Endodermal cell (in vitro differentiated cells): Measurements from ENCODE around the gene MPP1. TPM values are rescaled to one million over a fixed set of nuclear protein-coding genes. Genes with fewer than 3 reads are reported as not detected.

ENCODE experiments used
- DNase-seq: peaks from one replicate; pipeline ENCODE4 v3.0.0-alpha.2; 2017
- H3K27ac ChIP-seq: 2 replicates; pipeline ENCODE4 v1.5.1; 2013; ENCODE audit warnings: mild to moderate bottlenecking, low read depth, low read length, moderate library complexity
- H3K27me3 ChIP-seq: 2 replicates; pipeline ENCODE4 v1.6.1; 2013; ENCODE audit warnings: mild to moderate bottlenecking, low read length, moderate library complexity; ENCODE audit not compliant: insufficient read depth, control insufficient read depth, poor library complexity, severe bottlenecking
- H3K36me3 ChIP-seq: 2 replicates; pipeline ENCODE4 v1.7.0; 2013; ENCODE audit warnings: mild to moderate bottlenecking, low read length, moderate library complexity; ENCODE audit not compliant: control insufficient read depth, insufficient read depth
- H3K4me1 ChIP-seq: one replicate; pipeline ENCODE4 v1.7.0; 2013; ENCODE audit warnings: low read length; ENCODE audit not compliant: control insufficient read depth, insufficient read depth
- H3K4me3 ChIP-seq: 2 replicates; pipeline ENCODE4 v1.5.1; 2013; ENCODE audit warnings: mild to moderate bottlenecking, low read length, moderate library complexity
- H3K9ac ChIP-seq: 2 replicates; pipeline ENCODE4 v1.6.1; 2013; ENCODE audit warnings: mild to moderate bottlenecking, low read length, moderate library complexity; ENCODE audit not compliant: poor library complexity, severe bottlenecking; ENCODE audit errors: extremely low read depth
- H3K9me3 ChIP-seq: 2 replicates; pipeline ENCODE4 v1.6.1; 2013; ENCODE audit warnings: mild to moderate bottlenecking, low read length, moderate library complexity; ENCODE audit not compliant: control insufficient read depth
- H3K27ac Mint-ChIP-seq: 2 replicates; pipeline ENCODE4 v1.8.0; 2020; ENCODE audit warnings: mixed read lengths
- H3K27me3 Mint-ChIP-seq: 2 replicates; pipeline ENCODE4 v1.8.0; 2021; ENCODE audit warnings: mild to moderate bottlenecking, mixed read lengths; ENCODE audit not compliant: insufficient read depth
- H3K36me3 Mint-ChIP-seq: 2 replicates; pipeline ENCODE4 v1.8.0; 2020; ENCODE audit warnings: low read depth, mixed read lengths
- H3K4me1 Mint-ChIP-seq: 2 replicates; pipeline ENCODE4 v1.8.0; 2020; ENCODE audit warnings: mixed read lengths
- H3K4me3 Mint-ChIP-seq: 2 replicates; pipeline ENCODE4 v1.8.0; 2020; ENCODE audit warnings: mild to moderate bottlenecking, moderate library complexity, mixed read lengths
- H3K9me3 Mint-ChIP-seq: 2 replicates; pipeline ENCODE4 v1.8.0; 2020; ENCODE audit warnings: mild to moderate bottlenecking, mixed read lengths
- CTCF ChIP-seq: fragments of 200-600 bp; sonication (generic); conservative IDR thresholded peaks from 2 replicates; pipeline ENCODE4 v1.5.0; 2021; ENCODE audit warnings: antibody characterized with exemption, mild to moderate bottlenecking
- WGBS, 2 experiments: methylation state at CpG; one replicate each; pipeline versions ENCODE4 v1.1.5 to v1.1.7; 2013; ENCODE audit warnings: missing lambda C conversion rate in 2 of 2, mixed read lengths in 1 of 2; ENCODE audit not compliant: insufficient coverage in 1 of 2, insufficient read length in 1 of 2; 5-methylcytosine and 5-hydroxymethylcytosine counted together
- total RNA-seq, 2 donors: library from RNA; stranded (reverse); fragmentation: NEBNext Ultra II Directional in 1 of 2; extraction: Animal tissue kit (Norgen Biotek cat#: 25700) in 1 of 2; gene quantifications; 2 replicates in 1 of 2; 3 replicates in 1 of 2; pipeline ENCODE4 v1.2.1, GENCODE V29; 2021

The MPP1 gene
- total RNA-seq, 2 donors from 2014 or later = 13.7 to 15.7 TPM

- peaks cover 47% of the 10 kb centered on the region for H3K27me3 ChIP-seq
- no peaks in the 10 kb centered on the region for H3K36me3 ChIP-seq
- H3K9ac ChIP-seq = no peak overlapping the region
- no peak for DNase-seq
- TF ChIP-seq CTCF = no peak
- peaks cover 51% of the 10 kb centered on the region for H3K9me3 Mint-ChIP-seq
- H3K36me3 Mint-ChIP-seq = no peaks in the 10 kb centered on the region
- no peaks in the 10 kb centered on the region for H3K9me3 ChIP-seq
- H3K27ac ChIP-seq = no peak overlapping the region
- H3K27ac Mint-ChIP-seq = no peak overlapping the region
- no peaks in the 10 kb centered on the region for H3K4me1 Mint-ChIP-seq
- H3K27me3 Mint-ChIP-seq = peaks cover 54% of the 10 kb centered on the region
- no peak overlapping the region for H3K4me3 ChIP-seq
- H3K4me3 Mint-ChIP-seq = no peak overlapping the region
- H3K4me1 ChIP-seq = no peaks in the 10 kb centered on the region
- 28% methylated on average over 4 of the region's 6 CpGs; no CpG with 5 or more reads in 1 of the 2 experiments for WGBS, 2 experiments
Measured at GRCh38 chrX:154749856-154750255, 55.4 kb downstream of the MPP1 start.

- Histone ChIP-seq H3K4me3 (no peak overlapping the region), H3K4me1 (no peaks in the 10 kb centered on the region), H3K9me3 (no peaks in the 10 kb centered on the region), H3K27me3 (peaks cover 43% of the 10 kb centered on the region), H3K36me3 (no peaks in the 10 kb centered on the region), H3K27ac (no peak overlapping the region), H3K9ac (no peak overlapping the region)
- peaks cover 55% of the 10 kb centered on the region for H3K9me3 Mint-ChIP-seq
- H3K27ac Mint-ChIP-seq = no peak overlapping the region
- no peaks in the 10 kb centered on the region for H3K4me1 Mint-ChIP-seq
- TF ChIP-seq CTCF = peak; percentile 81
- H3K27me3 Mint-ChIP-seq = peaks cover 46% of the 10 kb centered on the region
- WGBS, 2 experiments = 43 to 47% methylated on average over 6 to 11 of the region's 11 CpGs
- H3K36me3 Mint-ChIP-seq = no peaks in the 10 kb centered on the region
- DNase-seq = peak; percentile 59
- H3K4me3 Mint-ChIP-seq = no peak overlapping the region
Measured at GRCh38 chrX:154748712-154749339, 56.5 kb downstream of the MPP1 start.

GRCh38 chrX:154742613-154743012 is 62.7 kb downstream of the MPP1 start:
- H3K27ac Mint-ChIP-seq = no peak overlapping the region
- Histone ChIP-seq H3K36me3 (no peaks in the 10 kb centered on the region), H3K27ac (no peak overlapping the region), H3K4me3 (no peak overlapping the region), H3K9me3 (no peaks in the 10 kb centered on the region), H3K4me1 (no peaks in the 10 kb centered on the region), H3K9ac (no peak overlapping the region), H3K27me3 (no peaks in the 10 kb centered on the region)
- no peaks in the 10 kb centered on the region for H3K36me3 Mint-ChIP-seq
- no peak for DNase-seq
- H3K4me1 Mint-ChIP-seq = no peaks in the 10 kb centered on the region
- no peak for TF ChIP-seq CTCF
- H3K9me3 Mint-ChIP-seq = peaks cover 46% of the 10 kb centered on the region
- H3K27me3 Mint-ChIP-seq = peaks cover 2% of the 10 kb centered on the region
- H3K4me3 Mint-ChIP-seq = no peak overlapping the region
